SK-N-MC (cell line): ENCODE measurements around the gene ARHGEF10L.

Source experiments
- EZH2 ChIP-seq: fragments of 200-600 bp; sonication (generic); IDR thresholded peaks from one replicate; pipeline ENCODE4 v1.6.1; 2017; ENCODE audit warnings: antibody characterized with exemption
- FOXP2 ChIP-seq: optimal IDR thresholded peaks from 2 replicates; pipeline ENCODE3; 2011; ENCODE audit warnings: mild to moderate bottlenecking, moderate library complexity; ENCODE audit not compliant: insufficient read depth; ENCODE audit errors: extremely low read length, control extremely low read depth
- POLR2AphosphoS5 ChIP-seq: IDR thresholded peaks from 2 replicates; pipeline ENCODE4 v1.6.1; 2012; ENCODE audit warnings: mild to moderate bottlenecking, low read depth, low read length, borderline replicate concordance

GRCh38 chr1:17725084-17725719, 185.7 kb downstream of the ARHGEF10L start:
- TF ChIP-seq POLR2AphosphoS5 (no peak), EZH2 (no peak), FOXP2 (no peak)
